EH (cell line): Measurements from ENCODE around the gene ITGB5.
A peak's percentile ranks its signal among the peaks of the same experiment; 100 is the strongest.

Experiments
- DNase-seq: peaks from one replicate; pipeline ENCODE4 v3.0.0-alpha.2; 2015; ENCODE audit warnings: low read depth

Gene ITGB5

GRCh38 chr3:124893526-124893925 lies 6.4 kb upstream of the ITGB5 start:
- no peak for DNase-seq

- DNase-seq: no peak
Measured at GRCh38 chr3:124890573-124891190, 3.5 kb upstream of the ITGB5 start.

- no peak for DNase-seq
Measured at GRCh38 chr3:124888482-124889441, 1.6 kb upstream of the ITGB5 start.

- no peak for DNase-seq
Measured at GRCh38 chr3:124887932-124888298, 750 bp upstream of the ITGB5 start.

- peak; percentile 69 for DNase-seq
Measured at GRCh38 chr3:124886168-124887056, 753 bp downstream of the ITGB5 start.

GRCh38 chr3:124885466-124886167 lies 1.5 kb downstream of the ITGB5 start:
- peak; percentile 66 for DNase-seq

- no peak for DNase-seq
Measured at GRCh38 chr3:124884474-124885101, 2.6 kb downstream of the ITGB5 start.

GRCh38 chr3:124883766-124884473 lies 3.2 kb downstream of the ITGB5 start:
- peak; percentile 66 for DNase-seq

GRCh38 chr3:124882816-124883747 lies 4.1 kb downstream of the ITGB5 start:
- peak; percentile 65 for DNase-seq

GRCh38 chr3:124881976-124882697 lies 5.0 kb downstream of the ITGB5 start:
- peak; percentile 58 for DNase-seq

GRCh38 chr3:124879337-124879680 lies 7.9 kb downstream of the ITGB5 start:
- DNase-seq: no peak

GRCh38 chr3:124878561-124879336 lies 8.4 kb downstream of the ITGB5 start:
- DNase-seq: peak; percentile 98

GRCh38 chr3:124877674-124878073 lies 9.5 kb downstream of the ITGB5 start:
- DNase-seq: no peak

GRCh38 chr3:124876401-124876878 lies 10.7 kb downstream of the ITGB5 start:
- DNase-seq: no peak

- DNase-seq: peak; percentile 41
Measured at GRCh38 chr3:124873226-124873625, 13.9 kb downstream of the ITGB5 start.

- no peak for DNase-seq
Measured at GRCh38 chr3:124867511-124867910, 19.7 kb downstream of the ITGB5 start.

GRCh38 chr3:124862006-124862405 lies 25.2 kb downstream of the ITGB5 start:
- no peak for DNase-seq

- DNase-seq: no peak
Measured at GRCh38 chr3:124861041-124861440, 26.1 kb downstream of the ITGB5 start.
